K562 (cell line): ENCODE results near the gene AUNIP. TPM values are rescaled to one million over a fixed set of nuclear protein-coding genes. Genes with fewer than 3 reads are reported as not detected.
A peak's percentile ranks its signal among the peaks of the same experiment; 100 is the strongest.

Experiments used
- ATAC-seq: fragments of 200-7000 bp; cut with Tn5 transposase; 3 replicates; pipeline ENCODE4 v1.9.1; 2020; ENCODE audit warnings: moderate library complexity
- BruUV-seq: library from RNA; stranded (reverse); fragments of 400-500 nt; replicated peaks from 2 replicates; lab custom pipeline; 2021; lab: Mats Ljungman, UMichigan
- CTCF ChIA-PET: fragments of 300-600 bp; formaldehyde crosslinking; extraction: SDS; loops from one replicate; lab custom pipeline; 2021; ENCODE audit warnings: low intra/inter-chr PET ratio; lab: Yijun Ruan, JAX
- POLR2A ChIA-PET: fragments of 300-600, 350-650 bp; sonication (Branson Sonifier 250); formaldehyde crosslinking; extraction: SDS; loops from one replicate; lab custom pipeline; 2021; ENCODE audit warnings: antibody characterized with exemption, inconsistent platforms; lab: Yijun Ruan, JAX
- DNase-seq, 4 experiments: peaks; one replicate each; pipeline versions ENCODE4 v3.0.0 to v3.0.0-alpha.2; 2011 to 2018; ENCODE audit warnings: low spot score in 3 of 4, mixed read lengths in 3 of 4; ENCODE audit errors: extremely low read depth in 1 of 4
- FAIRE-seq: peaks from 2 replicates; lab custom pipeline; 2011; peaks lifted over from hg19 to GRCh38; lab: Jason Lieb, UNC
- H2AFZ ChIP-seq: 2 replicates; pipeline ENCODE4 v1.6.0; 2011; ENCODE audit warnings: low read depth, low read length, control low read depth, inconsistent platforms
- H3K27ac ChIP-seq: fragments of 200-600 bp; 3 replicates; pipeline ENCODE4 v1.8.0; 2011; ENCODE audit warnings: low read depth, mild to moderate bottlenecking, control low read depth, inconsistent platforms, low read length, moderate library complexity, mixed read lengths; ENCODE audit errors: extremely low read depth
- H3K27me3 ChIP-seq, 2 experiments: fragments of 300-600 bp in 1 of 2; 2 replicates in 1 of 2; 3 replicates in 1 of 2; pipeline versions ENCODE4 v1.6.0 to v1.8.0; 2011; ENCODE audit warnings: inconsistent platforms in 2 of 2, low read length in 2 of 2, mild to moderate bottlenecking in 1 of 2, mixed read lengths in 1 of 2, moderate library complexity in 1 of 2; ENCODE audit not compliant: control insufficient read depth in 2 of 2, insufficient read depth in 2 of 2
- H3K36me3 ChIP-seq: fragments of 300-600 bp; 3 replicates; pipeline ENCODE4 v1.8.0; 2011; ENCODE audit warnings: mild to moderate bottlenecking, low read length, inconsistent platforms; ENCODE audit not compliant: control insufficient read depth, insufficient read depth
- H3K4me1 ChIP-seq, 2 experiments: fragments of 200-600 bp in 1 of 2; replicated peaks in 1 of 2; 2 replicates in 1 of 2; 3 replicates in 1 of 2; pipeline versions ENCODE4 v1.5.1 to v1.8.0; 2011; ENCODE audit warnings: inconsistent platforms in 2 of 2, low read length in 2 of 2, mild to moderate bottlenecking in 1 of 2, mixed read lengths in 1 of 2, moderate library complexity in 1 of 2; ENCODE audit not compliant: control insufficient read depth in 2 of 2, insufficient read depth in 2 of 2
- H3K4me2 ChIP-seq: 2 replicates; pipeline ENCODE4 v1.6.1; 2011; ENCODE audit warnings: low read length, control low read depth, inconsistent platforms, mixed read lengths; ENCODE audit not compliant: insufficient read depth
- H3K4me3 ChIP-seq: fragments of 200-600 bp; sonication (generic), shearing (Covaris generic); 2 replicates; pipeline ENCODE4 v1.5.1; 2016; ENCODE audit warnings: control low read depth, inconsistent platforms
- H3K79me2 ChIP-seq: fragments of 200-600 bp; 3 replicates; pipeline ENCODE4 v1.8.0; 2011; ENCODE audit warnings: low read length, inconsistent platforms; ENCODE audit not compliant: control insufficient read depth, insufficient read depth
- H3K9ac ChIP-seq, 2 experiments: 2 replicates each; pipeline versions ENCODE4 v1.6.0 to v1.6.1; 2011; ENCODE audit warnings: low read depth in 2 of 2, low read length in 2 of 2, control low read depth in 1 of 2, inconsistent platforms in 1 of 2, mild to moderate bottlenecking in 1 of 2, mixed read lengths in 1 of 2; ENCODE audit not compliant: insufficient read depth in 1 of 2
- H3K9me1 ChIP-seq: one replicate; pipeline ENCODE4 v1.6.0; 2011; ENCODE audit warnings: inconsistent platforms, mild to moderate bottlenecking, low read length, moderate library complexity; ENCODE audit not compliant: control insufficient read depth, insufficient read depth
- H3K9me3 ChIP-seq: replicated peaks from 2 replicates; pipeline ENCODE4 v1.5.1; 2011; ENCODE audit warnings: low read depth, low read length, inconsistent platforms; ENCODE audit not compliant: control insufficient read depth, insufficient read depth
- H4K20me1 ChIP-seq: replicated peaks from 2 replicates; pipeline ENCODE4 v1.6.1; 2011; ENCODE audit warnings: low read length, inconsistent platforms, mixed read lengths; ENCODE audit not compliant: control insufficient read depth, insufficient read depth
- GTF2F1 ChIP-seq: IDR thresholded peaks from 2 replicates; pipeline ENCODE4 v1.6.1; 2011; ENCODE audit warnings: low read depth, low read length, improper control_type of control experiment
- HNRNPL ChIP-seq: fragments of 200-400 bp; formaldehyde crosslinking; IDR thresholded peaks from 2 replicates; pipeline ENCODE4 v1.6.1; 2017; ENCODE audit warnings: low read depth, mild to moderate bottlenecking, low read length
- JUN ChIP-seq, 2 experiments: sonication (generic) in 1 of 2; formaldehyde crosslinking in 1 of 2; IDR thresholded peaks; 2 replicates each; pipeline versions ENCODE4 v1.6.1 to v1.8.0; 2012 to 2022; ENCODE audit warnings: borderline replicate concordance in 2 of 2, mild to moderate bottlenecking in 2 of 2, improper control_type of control experiment in 1 of 2, low read depth in 1 of 2, low read length in 1 of 2, missing genetic modification reagents in 1 of 2
- LARP7 ChIP-seq: fragments of 450-650 bp; IDR thresholded peaks from 2 replicates; pipeline ENCODE4 v1.6.1; 2016
- NCOR1 ChIP-seq: fragments of 450-650 bp; IDR thresholded peaks from 2 replicates; pipeline ENCODE4 v1.6.1; 2016; ENCODE audit warnings: mild to moderate bottlenecking, moderate library complexity
- RAD21 ChIP-seq, 2 experiments: fragments of 250-450 bp in 1 of 2; fragments of 450-650 bp in 1 of 2; sonication (Bioruptor Pico) in 1 of 2; formaldehyde crosslinking in 1 of 2; IDR thresholded peaks in 1 of 2; conservative IDR thresholded peaks in 1 of 2; 2 replicates each; pipeline versions ENCODE4 v1.4.0 to v1.8.0; 2020 to 2022; ENCODE audit warnings: mild to moderate bottlenecking in 2 of 2, moderate library complexity in 1 of 2
- RBM22 ChIP-seq: fragments of 200-400 bp; formaldehyde crosslinking; IDR thresholded peaks from 2 replicates; pipeline ENCODE4 v1.6.1; 2018; ENCODE audit warnings: low read length, low read depth; ENCODE audit not compliant: poor library complexity, severe bottlenecking
- TAF9B ChIP-seq: fragments of 450-650 bp; IDR thresholded peaks from 2 replicates; pipeline ENCODE4 v1.6.1; 2018; ENCODE audit warnings: mild to moderate bottlenecking; ENCODE audit not compliant: partially characterized antibody
- WGBS: fragments of 100-300 bp; shearing (Covaris generic); methylation state at CpG from one replicate; pipeline ENCODE4 v1.1.6; 2016; ENCODE audit warnings: low coverage, mixed read lengths; ENCODE audit not compliant: insufficient coverage; ENCODE audit errors: missing lambda C conversion rate; 5-methylcytosine and 5-hydroxymethylcytosine counted together
- in situ Hi-C: fragments of 300-500 bp; cut with MboI; formaldehyde crosslinking; loops from 4 replicates; pipeline ENCODE4 v1.15.0; 2018; ENCODE audit warnings: inconsistent platforms, mixed read lengths
- intact Hi-C: fragments of 100-400 bp; cut with micrococcal nuclease; formaldehyde crosslinking; loops from 2 replicates; pipeline ENCODE4 v1.14.2; 2022
- polyA plus RNA-seq, 8 experiments: library from polyadenylated mRNA; depleted of rRNA in 4 of 8; stranded (reverse) in 5 of 8; unstranded in 3 of 8; fragments of >200 nt; fragmentation: Nextera tagmentation in 2 of 8; fragmentation: Illumina TruSeq in 1 of 8; extraction: Ambion mirVana in 2 of 8; extraction: Trizol in 1 of 8; gene quantifications; 2 replicates each; pipeline versions ENCODE4 v1.2.1 to v1.2.3, GENCODE V29; 2011 to 2014; ENCODE audit warnings: inconsistent platforms in 1 of 8, missing spikeins in 1 of 8
- total RNA-seq, 7 experiments: library from RNA; depleted of rRNA in 6 of 7; stranded (reverse); fragments of >200 nt in 6 of 7; fragmentation: Illumina TruSeq in 2 of 7; extraction: Trizol in 2 of 7; gene quantifications; 2 replicates each; pipeline versions ENCODE4 v1.2.1 to v1.2.3, GENCODE V29; 2011 to 2021; ENCODE audit warnings: low replicate concordance in 1 of 7
- TF ChIP-seq, protein P1 (sequence below), 2 experiments: IDR thresholded peaks; 2 replicates each; pipeline ENCODE4 v1.6.1; 2012; ENCODE audit warnings: improper control_type of control experiment in 2 of 2, low read depth in 2 of 2, low read length in 2 of 2, borderline replicate concordance in 1 of 2
- TF ChIP-seq, protein P2 (sequence below), 2 experiments: fragments of 450-650 bp; formaldehyde crosslinking in 1 of 2; IDR thresholded peaks; 2 replicates each; pipeline versions ENCODE4 v1.4.0 to v1.6.1; 2014 to 2020; ENCODE audit warnings: mild to moderate bottlenecking in 2 of 2, borderline replicate concordance in 1 of 2, low read depth in 1 of 2

The AUNIP gene
- total and polyA plus RNA-seq, 9 of the 15 experiments (the other 6 are each of a cell fraction or from before 2014, with no cell fraction given): 12.1 to 53.8 (median 47.1) TPM

DNA sequence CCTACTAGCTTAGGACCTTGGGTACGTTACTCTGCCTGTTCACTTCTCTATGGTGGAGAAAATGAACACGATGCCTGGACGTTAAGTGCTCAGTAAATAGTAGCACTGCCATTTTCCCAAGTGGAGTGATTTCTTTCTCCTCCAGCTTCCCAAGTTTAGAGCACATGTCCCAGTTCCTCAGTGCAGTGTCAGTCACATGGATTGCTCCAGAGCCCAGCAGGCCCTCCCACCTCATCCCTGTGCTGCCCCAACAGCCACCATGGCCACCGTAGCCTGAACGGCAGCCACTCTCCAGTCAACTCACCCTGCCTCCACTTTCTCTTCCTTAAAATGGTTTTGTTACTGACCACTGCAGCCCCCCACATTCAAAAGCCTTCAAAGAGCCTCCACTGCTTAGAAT is 38.5 kb upstream of the AUNIP start:
- no TSS peak for BruUV-seq
- H3K27me3 ChIP-seq: no peaks in the 10 kb centered on the region
- WGBS: 76% methylated on average over 5 of the region's 5 CpGs
- ATAC-seq: peak; percentile 20
- no peak overlapping the region for H3K27ac ChIP-seq
- no peak for FAIRE-seq
- no peak overlapping the region for H2AFZ ChIP-seq
- no peak overlapping the region for H3K4me3 ChIP-seq
- intact Hi-C loops (loop anchor here (5.0 kb wide), 1 partner anchor 250 kb away; no protein-coding TSS in a partner anchor), in situ Hi-C loops (loop anchor here (5.0 kb wide), 2 partner anchors 100 to 250 kb away; partner anchors contain the start of gene PAFAH2)
- H3K9ac ChIP-seq: no peak overlapping the region
- H3K36me3 ChIP-seq: peaks cover 85% of the 10 kb centered on the region
- peaks cover 4% of the 10 kb centered on the region for H3K9me1 ChIP-seq
- H4K20me1 ChIP-seq: peaks cover 14% of the 10 kb centered on the region; the same call in 1 of the 2 replicates
- peaks cover 29% of the 10 kb centered on the region for H3K79me2 ChIP-seq
- peaks cover 8 to 10% of the 10 kb centered on the region in 2 experiments for H3K4me1 ChIP-seq
- DNase-seq: no peak
- H3K4me2 ChIP-seq: no peak overlapping the region
- H3K9me3 ChIP-seq: no peaks in the 10 kb centered on the region
- ChIA-PET CTCF (interaction anchor here (0.6 to 4.3 kb wide), 2 partner anchors 60 to 101 kb away, joined by 3 to 120 read pairs; partner anchors contain the start of gene PAFAH2), POLR2A (interaction anchor here (0.6 to 7.6 kb wide), 17 partner anchors 10 to 522 kb away, joined by 3 to 89 read pairs (median 4); partner anchors contain the start of genes PAFAH2 and PAQR7)
- TF ChIP-seq RBM22 (peak; percentile 28), RAD21 (CRISPR knock-in tag; conservative IDR thresholded peaks at IDR 0.05 in 1 of 2, IDR thresholded peaks at IDR 0.05 in 1 of 2) (no peak), LARP7 (no peak), TAF9B (no peak), GTF2F1 (no peak), HNRNPL (no peak), JUN (IDR thresholded peaks at IDR 0.05; ENCODE audit: borderline replicate concordance, low read depth, low read length) (no peak), JUN (CRISPR knock-in tag; IDR thresholded peaks at IDR 0.05; ENCODE audit: borderline replicate concordance) (no peak), NCOR1 (no peak)
- TF ChIP-seq, protein P1, sequence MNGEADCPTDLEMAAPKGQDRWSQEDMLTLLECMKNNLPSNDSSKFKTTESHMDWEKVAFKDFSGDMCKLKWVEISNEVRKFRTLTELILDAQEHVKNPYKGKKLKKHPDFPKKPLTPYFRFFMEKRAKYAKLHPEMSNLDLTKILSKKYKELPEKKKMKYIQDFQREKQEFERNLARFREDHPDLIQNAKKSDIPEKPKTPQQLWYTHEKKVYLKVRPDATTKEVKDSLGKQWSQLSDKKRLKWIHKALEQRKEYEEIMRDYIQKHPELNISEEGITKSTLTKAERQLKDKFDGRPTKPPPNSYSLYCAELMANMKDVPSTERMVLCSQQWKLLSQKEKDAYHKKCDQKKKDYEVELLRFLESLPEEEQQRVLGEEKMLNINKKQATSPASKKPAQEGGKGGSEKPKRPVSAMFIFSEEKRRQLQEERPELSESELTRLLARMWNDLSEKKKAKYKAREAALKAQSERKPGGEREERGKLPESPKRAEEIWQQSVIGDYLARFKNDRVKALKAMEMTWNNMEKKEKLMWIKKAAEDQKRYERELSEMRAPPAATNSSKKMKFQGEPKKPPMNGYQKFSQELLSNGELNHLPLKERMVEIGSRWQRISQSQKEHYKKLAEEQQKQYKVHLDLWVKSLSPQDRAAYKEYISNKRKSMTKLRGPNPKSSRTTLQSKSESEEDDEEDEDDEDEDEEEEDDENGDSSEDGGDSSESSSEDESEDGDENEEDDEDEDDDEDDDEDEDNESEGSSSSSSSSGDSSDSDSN (IDR thresholded peaks at IDR 0.05; ENCODE audit: borderline replicate concordance in 1 of 2, low read depth in 2 of 2, low read length in 2 of 2): no peak
- TF ChIP-seq, protein P2, sequence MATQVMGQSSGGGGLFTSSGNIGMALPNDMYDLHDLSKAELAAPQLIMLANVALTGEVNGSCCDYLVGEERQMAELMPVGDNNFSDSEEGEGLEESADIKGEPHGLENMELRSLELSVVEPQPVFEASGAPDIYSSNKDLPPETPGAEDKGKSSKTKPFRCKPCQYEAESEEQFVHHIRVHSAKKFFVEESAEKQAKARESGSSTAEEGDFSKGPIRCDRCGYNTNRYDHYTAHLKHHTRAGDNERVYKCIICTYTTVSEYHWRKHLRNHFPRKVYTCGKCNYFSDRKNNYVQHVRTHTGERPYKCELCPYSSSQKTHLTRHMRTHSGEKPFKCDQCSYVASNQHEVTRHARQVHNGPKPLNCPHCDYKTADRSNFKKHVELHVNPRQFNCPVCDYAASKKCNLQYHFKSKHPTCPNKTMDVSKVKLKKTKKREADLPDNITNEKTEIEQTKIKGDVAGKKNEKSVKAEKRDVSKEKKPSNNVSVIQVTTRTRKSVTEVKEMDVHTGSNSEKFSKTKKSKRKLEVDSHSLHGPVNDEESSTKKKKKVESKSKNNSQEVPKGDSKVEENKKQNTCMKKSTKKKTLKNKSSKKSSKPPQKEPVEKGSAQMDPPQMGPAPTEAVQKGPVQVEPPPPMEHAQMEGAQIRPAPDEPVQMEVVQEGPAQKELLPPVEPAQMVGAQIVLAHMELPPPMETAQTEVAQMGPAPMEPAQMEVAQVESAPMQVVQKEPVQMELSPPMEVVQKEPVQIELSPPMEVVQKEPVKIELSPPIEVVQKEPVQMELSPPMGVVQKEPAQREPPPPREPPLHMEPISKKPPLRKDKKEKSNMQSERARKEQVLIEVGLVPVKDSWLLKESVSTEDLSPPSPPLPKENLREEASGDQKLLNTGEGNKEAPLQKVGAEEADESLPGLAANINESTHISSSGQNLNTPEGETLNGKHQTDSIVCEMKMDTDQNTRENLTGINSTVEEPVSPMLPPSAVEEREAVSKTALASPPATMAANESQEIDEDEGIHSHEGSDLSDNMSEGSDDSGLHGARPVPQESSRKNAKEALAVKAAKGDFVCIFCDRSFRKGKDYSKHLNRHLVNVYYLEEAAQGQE (IDR thresholded peaks at IDR 0.05; ENCODE audit: borderline replicate concordance): no peak
- TF ChIP-seq, protein P2 (CRISPR knock-in tag; IDR thresholded peaks at IDR 0.05; ENCODE audit: low read depth): no peak
